ENCODE results near the gene BCAR1.

GRCh38 chr16:75206749-75207451 lies 44.5 kb downstream of the BCAR1 start, which contains the start of gene CTRB2:
- TF ChIP-seq POLR2A (IDR thresholded peaks at IDR 0.05) (no peak), EP300 (IDR thresholded peaks at IDR 0.05) (no peak)
- TF ChIP-seq, protein P1, sequence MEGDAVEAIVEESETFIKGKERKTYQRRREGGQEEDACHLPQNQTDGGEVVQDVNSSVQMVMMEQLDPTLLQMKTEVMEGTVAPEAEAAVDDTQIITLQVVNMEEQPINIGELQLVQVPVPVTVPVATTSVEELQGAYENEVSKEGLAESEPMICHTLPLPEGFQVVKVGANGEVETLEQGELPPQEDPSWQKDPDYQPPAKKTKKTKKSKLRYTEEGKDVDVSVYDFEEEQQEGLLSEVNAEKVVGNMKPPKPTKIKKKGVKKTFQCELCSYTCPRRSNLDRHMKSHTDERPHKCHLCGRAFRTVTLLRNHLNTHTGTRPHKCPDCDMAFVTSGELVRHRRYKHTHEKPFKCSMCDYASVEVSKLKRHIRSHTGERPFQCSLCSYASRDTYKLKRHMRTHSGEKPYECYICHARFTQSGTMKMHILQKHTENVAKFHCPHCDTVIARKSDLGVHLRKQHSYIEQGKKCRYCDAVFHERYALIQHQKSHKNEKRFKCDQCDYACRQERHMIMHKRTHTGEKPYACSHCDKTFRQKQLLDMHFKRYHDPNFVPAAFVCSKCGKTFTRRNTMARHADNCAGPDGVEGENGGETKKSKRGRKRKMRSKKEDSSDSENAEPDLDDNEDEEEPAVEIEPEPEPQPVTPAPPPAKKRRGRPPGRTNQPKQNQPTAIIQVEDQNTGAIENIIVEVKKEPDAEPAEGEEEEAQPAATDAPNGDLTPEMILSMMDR (IDR thresholded peaks at IDR 0.05), result no peak
